Stomach smooth muscle (tissue), 2 donors: ENCODE measurements around the gene MUTYH.

Source experiments
- H3K27ac ChIP-seq: one replicate; pipeline ENCODE4 v1.7.0; 2013; ENCODE audit warnings: mild to moderate bottlenecking, low read length, inconsistent platforms
- H3K27me3 ChIP-seq, 2 donors: one replicate each; pipeline ENCODE4 v1.7.0; 2013; ENCODE audit warnings: low read length in 2 of 2; ENCODE audit not compliant: insufficient read depth in 2 of 2, control insufficient read depth in 1 of 2
- H3K36me3 ChIP-seq, 2 donors: one replicate each; pipeline ENCODE4 v1.7.0; 2013; ENCODE audit warnings: low read length in 2 of 2; ENCODE audit not compliant: control insufficient read depth in 2 of 2, insufficient read depth in 2 of 2
- H3K4me1 ChIP-seq: one replicate; pipeline ENCODE4 v1.7.0; 2013; ENCODE audit warnings: low read length; ENCODE audit not compliant: control insufficient read depth, insufficient read depth
- H3K4me3 ChIP-seq, 2 donors: one replicate each; pipeline ENCODE4 v1.7.0; 2013; ENCODE audit warnings: low read length in 2 of 2
- H3K9ac ChIP-seq, 2 donors: one replicate each; pipeline ENCODE4 v1.7.0; 2013; ENCODE audit warnings: low read length in 2 of 2, mild to moderate bottlenecking in 1 of 2
- H3K9me3 ChIP-seq, 2 donors: one replicate each; pipeline ENCODE4 v1.7.0; 2013; ENCODE audit warnings: low read length in 2 of 2; ENCODE audit not compliant: control insufficient read depth in 2 of 2
- donor health status: healthy.
- donor health status: Pancreatic carcinoma.

Gene MUTYH

GRCh38 chr1:45334308-45335245 lies 5.7 kb downstream of the MUTYH start:
- Histone ChIP-seq H3K9ac (no peak overlapping the region), H3K4me1 (peaks cover 5% of the 10 kb centered on the region), H3K9me3 (no peaks in the 10 kb centered on the region), H3K27ac (no peak overlapping the region), H3K36me3 (peaks cover 20 to 34% of the 10 kb centered on the region in 2 donors), H3K4me3 (no peak overlapping the region), H3K27me3 (no peaks in the 10 kb centered on the region)

GRCh38 chr1:45332346-45332720 lies 7.9 kb downstream of the MUTYH start:
- Histone ChIP-seq H3K36me3 (peaks cover 20 to 39% of the 10 kb centered on the region in 2 donors), H3K9me3 (no peaks in the 10 kb centered on the region), H3K27ac (no peak overlapping the region), H3K27me3 (peaks cover 0 to 1% of the 10 kb centered on the region in 2 donors), H3K4me1 (peaks cover 3% of the 10 kb centered on the region), H3K4me3 (no peak overlapping the region), H3K9ac (no peak overlapping the region)

GRCh38 chr1:45331436-45332345 lies 8.5 kb downstream of the MUTYH start:
- Histone ChIP-seq H3K27me3 (peaks cover 0 to 4% of the 10 kb centered on the region in 2 donors), H3K9me3 (no peaks in the 10 kb centered on the region), H3K36me3 (peaks cover 20 to 39% of the 10 kb centered on the region in 2 donors), H3K9ac (no peak overlapping the region), H3K4me1 (peaks cover 9% of the 10 kb centered on the region), H3K27ac (no peak overlapping the region), H3K4me3 (no peak overlapping the region)

GRCh38 chr1:45329445-45329844 lies 10.8 kb downstream of the MUTYH start:
- Histone ChIP-seq H3K9ac (no peak overlapping the region), H3K27ac (no peak overlapping the region), H3K9me3 (no peaks in the 10 kb centered on the region), H3K27me3 (peaks cover 0 to 4% of the 10 kb centered on the region in 2 donors), H3K36me3 (peaks cover 20 to 39% of the 10 kb centered on the region in 2 donors), H3K4me3 (no peak overlapping the region), H3K4me1 (peaks cover 15% of the 10 kb centered on the region)

- Histone ChIP-seq H3K9ac (no peak overlapping the region), H3K4me3 (no peak overlapping the region), H3K4me1 (peaks cover 15% of the 10 kb centered on the region), H3K9me3 (no peaks in the 10 kb centered on the region), H3K36me3 (peaks cover 14 to 31% of the 10 kb centered on the region in 2 donors), H3K27ac (no peak overlapping the region), H3K27me3 (peaks cover 0 to 4% of the 10 kb centered on the region in 2 donors)
Measured at GRCh38 chr1:45328680-45329079, 11.6 kb downstream of the MUTYH start.

GRCh38 chr1:45327644-45328515 lies 12.4 kb downstream of the MUTYH start:
- H3K36me3 ChIP-seq: peaks cover 7 to 23% of the 10 kb centered on the region in 2 donors

GRCh38 chr1:45326627-45327623 lies 13.3 kb downstream of the MUTYH start, which contains the start of gene HPDL:
HPDL (plus strand) TSS chr1:45326895; CDS start chr1:45327149, 254 bp downstream.
- peaks cover 2 to 14% of the 10 kb centered on the region in 2 donors for H3K36me3 ChIP-seq
- peak within 1 kb of the TSS; percentile 29 to 31 for H3K9ac ChIP-seq
- no peaks in the 10 kb centered on the region for H3K9me3 ChIP-seq
- H3K4me3 ChIP-seq: peak within 1 kb of the TSS; percentile 59 to 76
- no peak within 1 kb of the TSS for H3K27ac ChIP-seq
- H3K27me3 ChIP-seq: peaks cover 0 to 4% of the 10 kb centered on the region in 2 donors
- H3K4me1 ChIP-seq: peaks cover 15% of the 10 kb centered on the region

More at GRCh38 chr1:45327644-45328515, 12.4 kb downstream of the MUTYH start:
- H3K4me3 ChIP-seq: peak overlapping the region in 1 of 2 donors; percentile 76
- no peaks in the 10 kb centered on the region for H3K9me3 ChIP-seq
- H3K27me3 ChIP-seq: peaks cover 0 to 4% of the 10 kb centered on the region in 2 donors
- H3K9ac ChIP-seq: no peak overlapping the region
- H3K4me1 ChIP-seq: peaks cover 15% of the 10 kb centered on the region
- H3K27ac ChIP-seq: no peak overlapping the region

GRCh38 chr1:45325851-45326506 lies 14.3 kb downstream of the MUTYH start:
- Histone ChIP-seq H3K9me3 (no peaks in the 10 kb centered on the region), H3K4me1 (peaks cover 15% of the 10 kb centered on the region), H3K27me3 (peaks cover 0 to 4% of the 10 kb centered on the region in 2 donors), H3K9ac (no peak overlapping the region), H3K36me3 (peaks cover 0 to 8% of the 10 kb centered on the region in 2 donors), H3K4me3 (peak overlapping the region in 1 of 2 donors; percentile 59), H3K27ac (no peak overlapping the region)
